IMR-90 (cell line): ENCODE measurements around the gene ADGRV1. TPM values are rescaled to one million over a fixed set of nuclear protein-coding genes. Genes with fewer than 3 reads are reported as not detected.

Experiments
- ATAC-seq: fragments of 200-7000 bp; cut with Tn5 transposase; 2 replicates; pipeline ENCODE4 v1.9.1; 2020; ENCODE audit warnings: low read depth, mild to moderate bottlenecking, moderate library complexity
- BruUV-seq: library from RNA; stranded (reverse); fragments of 400-500 nt; replicated peaks from 2 replicates; lab custom pipeline; 2021; lab: Mats Ljungman, UMichigan
- CTCF ChIA-PET: fragments of 300-600 bp; formaldehyde crosslinking; extraction: SDS; loops from one replicate; lab custom pipeline; 2021; ENCODE audit warnings: antibody characterized with exemption; lab: Yijun Ruan, JAX
- POLR2A ChIA-PET: fragments of 300-600 bp; sonication (Branson Sonifier 250); formaldehyde crosslinking; loops from one replicate; lab custom pipeline; 2022; ENCODE audit warnings: antibody characterized with exemption; ENCODE audit not compliant: unreplicated experiment; lab: Charles Lee
- DNase-seq: peaks from one replicate; pipeline ENCODE4 v3.0.0; 2013
- H2AFZ ChIP-seq: replicated peaks from 2 replicates; pipeline ENCODE3; 2013; ENCODE audit warnings: low read length, mild to moderate bottlenecking; ENCODE audit not compliant: poor library complexity
- H2AK5ac ChIP-seq: 2 replicates; pipeline ENCODE4 v1.6.1; 2013; ENCODE audit warnings: low read depth, low read length, inconsistent platforms
- H2AK9ac ChIP-seq: replicated peaks from 2 replicates; pipeline ENCODE3; 2013; ENCODE audit warnings: mild to moderate bottlenecking, low read depth, low read length, moderate library complexity; ENCODE audit not compliant: poor library complexity
- H2BK120ac ChIP-seq: 2 replicates; pipeline ENCODE4 v1.6.1; 2013; ENCODE audit warnings: low read depth, low read length, inconsistent platforms
- H2BK15ac ChIP-seq: 3 replicates; pipeline ENCODE4 v1.6.1; 2013; ENCODE audit warnings: low read depth, low read length, inconsistent platforms
- H2BK20ac ChIP-seq: 2 replicates; pipeline ENCODE4 v1.6.1; 2013; ENCODE audit warnings: low read depth, mild to moderate bottlenecking, inconsistent platforms, low read length, moderate library complexity
- H2BK5ac ChIP-seq: 2 replicates; pipeline ENCODE4 v1.6.1; 2013; ENCODE audit warnings: mild to moderate bottlenecking, low read depth, low read length, inconsistent platforms; ENCODE audit not compliant: poor library complexity, severe bottlenecking
- H3K14ac ChIP-seq: replicated peaks from 2 replicates; pipeline ENCODE4 v1.6.1; 2013; ENCODE audit warnings: low read depth, low read length, inconsistent platforms
- H3K18ac ChIP-seq: 2 replicates; pipeline ENCODE4 v1.6.1; 2013; ENCODE audit warnings: low read depth, low read length, control low read depth
- H3K23ac ChIP-seq: 2 replicates; pipeline ENCODE4 v1.6.1; 2013; ENCODE audit warnings: low read depth, low read length, inconsistent platforms
- H3K27ac ChIP-seq: 2 replicates; pipeline ENCODE4 v1.5.1; 2013; ENCODE audit warnings: mild to moderate bottlenecking, control low read depth, low read length; ENCODE audit not compliant: insufficient read depth
- H3K27me3 ChIP-seq: 2 replicates; pipeline ENCODE4 v1.6.1; 2013; ENCODE audit warnings: low read length; ENCODE audit not compliant: control insufficient read depth, insufficient read depth
- H3K36me3 ChIP-seq: 2 replicates; pipeline ENCODE4 v1.6.1; 2013; ENCODE audit warnings: low read length, mixed read lengths; ENCODE audit not compliant: control insufficient read depth, insufficient read depth
- H3K4ac ChIP-seq: 2 replicates; pipeline ENCODE4 v1.6.1; 2013; ENCODE audit warnings: low read depth, low read length, inconsistent platforms
- H3K4me1 ChIP-seq: 2 replicates; pipeline ENCODE4 v1.6.1; 2013; ENCODE audit warnings: low read length, mixed read lengths; ENCODE audit not compliant: control insufficient read depth, insufficient read depth
- H3K4me2 ChIP-seq: 2 replicates; pipeline ENCODE4 v1.6.1; 2013; ENCODE audit warnings: low read depth, mild to moderate bottlenecking, control low read depth, low read length, moderate library complexity
- H3K4me3 ChIP-seq: 2 replicates; pipeline ENCODE4 v1.5.1; 2013; ENCODE audit warnings: low read depth, mild to moderate bottlenecking, control low read depth, low read length, moderate library complexity; ENCODE audit not compliant: insufficient read depth
- H3K56ac ChIP-seq: 2 replicates; pipeline ENCODE4 v1.6.1; 2013; ENCODE audit warnings: low read length, inconsistent platforms; ENCODE audit not compliant: insufficient read depth; ENCODE audit errors: extremely low read depth
- H3K79me1 ChIP-seq, 2 experiments: 2 replicates each; pipeline ENCODE4 v1.6.1; 2013; ENCODE audit warnings: low read length in 2 of 2, inconsistent platforms in 1 of 2, low read depth in 1 of 2
- H3K9ac ChIP-seq: 2 replicates; pipeline ENCODE4 v1.6.1; 2013; ENCODE audit warnings: low read depth, low read length, control low read depth
- H3K9me1 ChIP-seq: 2 replicates; pipeline ENCODE4 v1.6.1; 2013; ENCODE audit warnings: low read length, inconsistent platforms; ENCODE audit not compliant: insufficient read depth
- H3K9me3 ChIP-seq: 2 replicates; pipeline ENCODE4 v1.6.1; 2013; ENCODE audit warnings: low read length; ENCODE audit not compliant: control insufficient read depth, insufficient read depth
- H4K20me1 ChIP-seq: 2 replicates; pipeline ENCODE4 v1.6.1; 2013; ENCODE audit warnings: low read length, inconsistent platforms; ENCODE audit not compliant: insufficient read depth
- H4K5ac ChIP-seq: 2 replicates; pipeline ENCODE4 v1.6.1; 2013; ENCODE audit warnings: mild to moderate bottlenecking, low read depth, low read length, control low read depth
- H4K8ac ChIP-seq, 2 experiments: 2 replicates each; pipeline ENCODE4 v1.6.1; 2013; ENCODE audit warnings: low read depth in 2 of 2, low read length in 2 of 2, control low read depth in 1 of 2, inconsistent platforms in 1 of 2
- H4K91ac ChIP-seq: 2 replicates; pipeline ENCODE4 v1.6.1; 2013; ENCODE audit warnings: low read depth, low read length, inconsistent platforms; ENCODE audit not compliant: insufficient read depth
- BHLHE40 ChIP-seq: fragments of 150-350 bp; IDR thresholded peaks from 2 replicates; pipeline ENCODE4 v1.6.1; 2016; ENCODE audit warnings: mild to moderate bottlenecking, low read depth, low read length
- CEBPB ChIP-seq: IDR thresholded peaks from 2 replicates; pipeline ENCODE4 v1.6.1; 2012; ENCODE audit warnings: low read depth, low read length, improper control_type of control experiment
- CHD1 ChIP-seq: IDR thresholded peaks from 2 replicates; pipeline ENCODE4 v1.6.1; 2012; ENCODE audit warnings: low read depth, low read length, improper control_type of control experiment
- ELK1 ChIP-seq: fragments of 150-350 bp; IDR thresholded peaks from 2 replicates; pipeline ENCODE4 v1.6.1; 2016; ENCODE audit warnings: low read depth, mild to moderate bottlenecking, low read length, moderate library complexity, borderline replicate concordance
- FOS ChIP-seq: fragments of 150-350 bp; IDR thresholded peaks from 2 replicates; pipeline ENCODE4 v1.6.1; 2016; ENCODE audit warnings: low read depth, low read length
- MAFK ChIP-seq: IDR thresholded peaks from 2 replicates; pipeline ENCODE4 v1.6.1; 2012; ENCODE audit warnings: low read depth, low read length, improper control_type of control experiment
- MAZ ChIP-seq: IDR thresholded peaks from 2 replicates; pipeline ENCODE4 v1.6.1; 2012; ENCODE audit warnings: low read depth, mild to moderate bottlenecking, low read length, improper control_type of control experiment, moderate library complexity, borderline replicate concordance
- MXI1 ChIP-seq: IDR thresholded peaks from 2 replicates; pipeline ENCODE4 v1.6.1; 2012; ENCODE audit warnings: low read depth, mild to moderate bottlenecking, low read length, moderate library complexity, borderline replicate concordance
- NFE2L2 ChIP-seq: fragments of 150-350 bp; IDR thresholded peaks from 2 replicates; pipeline ENCODE4 v1.6.1; 2016; ENCODE audit warnings: low read depth, mild to moderate bottlenecking, low read length
- RAD21 ChIP-seq: IDR thresholded peaks from 2 replicates; pipeline ENCODE4 v1.6.1; 2012; ENCODE audit warnings: low read length, improper control_type of control experiment
- RCOR1 ChIP-seq: IDR thresholded peaks from 2 replicates; pipeline ENCODE4 v1.6.1; 2012; ENCODE audit warnings: mild to moderate bottlenecking, low read length, improper control_type of control experiment; ENCODE audit not compliant: insufficient replicate concordance
- SMC3 ChIP-seq: fragments of 150-350 bp; IDR thresholded peaks from 2 replicates; pipeline ENCODE4 v1.6.1; 2016; ENCODE audit warnings: low read depth, mild to moderate bottlenecking, antibody characterized with exemption, low read length, moderate library complexity
- USF2 ChIP-seq: fragments of 150-350 bp; IDR thresholded peaks from 2 replicates; pipeline ENCODE4 v1.6.1; 2017; ENCODE audit warnings: mild to moderate bottlenecking, antibody characterized with exemption, low read length, low read depth
- WGBS, 2 experiments: methylation state at CpG; one replicate each; pipeline versions ENCODE4 v1.1.5 to v1.1.7; 2013; ENCODE audit warnings: missing lambda C conversion rate in 2 of 2; ENCODE audit not compliant: insufficient read length in 1 of 2; ENCODE audit errors: extremely low coverage in 2 of 2; 5-methylcytosine and 5-hydroxymethylcytosine counted together
- dilution Hi-C: fragments of 300-500 bp; cut with HindIII; formaldehyde crosslinking; loops from one replicate; pipeline ENCODE4 v1.14.3; 2018; ENCODE audit warnings: low sequenced_read_pairs; ENCODE audit not compliant: unreplicated experiment
- in situ Hi-C: fragments of 300-500 bp; cut with MboI; formaldehyde crosslinking; loops from 3 replicates; pipeline ENCODE4 v1.14.3; 2019; ENCODE audit warnings: low sequenced_read_pairs, inconsistent platforms, mixed read lengths
- intact Hi-C: fragments of 100-400 bp; cut with micrococcal nuclease; formaldehyde crosslinking; loops from 2 replicates; pipeline ENCODE4 v1.10.0; 2022
- polyA plus RNA-seq, 3 experiments: library from polyadenylated mRNA; depleted of rRNA; stranded (reverse); fragments of >200 nt; gene quantifications; 2 replicates each; pipeline ENCODE4 v1.2.3, GENCODE V29; 2012; ENCODE audit warnings: low replicate concordance in 1 of 3
- total RNA-seq: library from RNA; depleted of rRNA; stranded (reverse); fragments of >200 nt; gene quantifications from 2 replicates; pipeline ENCODE4 v1.2.3, GENCODE V29; 2012

The ADGRV1 gene
- total and polyA plus RNA-seq, 2 of the 4 experiments (the other 2 are of a cell fraction), result under 0.01 TPM; not detected in 1

DNA sequence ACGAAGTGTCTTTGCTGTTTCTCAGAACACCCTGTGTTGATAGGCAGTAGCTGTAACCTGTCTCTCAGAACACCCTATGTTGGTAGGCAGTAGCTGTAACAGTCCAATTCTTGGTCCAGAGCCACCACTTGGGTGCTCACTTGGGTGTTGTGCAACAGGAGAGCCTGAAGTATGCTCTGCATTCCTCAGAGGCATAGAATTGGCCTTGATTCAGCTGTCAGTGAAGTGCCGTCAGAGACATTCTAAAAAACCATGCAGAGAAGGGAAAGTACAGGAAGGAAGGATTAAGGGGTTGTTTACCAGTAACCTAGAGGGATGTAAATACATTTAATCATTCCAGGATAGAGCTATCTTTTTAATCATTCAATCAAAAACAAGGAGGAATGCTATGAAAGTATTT is 593.4 kb downstream of the ADGRV1 start:
- no peak overlapping the region for H3K4me2 ChIP-seq
- H3K14ac ChIP-seq, result no peak overlapping the region
- H3K79me1 ChIP-seq, result no peaks in the 10 kb centered on the region
- H3K9me1 ChIP-seq, result no peaks in the 10 kb centered on the region
- H3K27me3 ChIP-seq, result no peaks in the 10 kb centered on the region
- no peak overlapping the region for H2BK120ac ChIP-seq
- H3K18ac ChIP-seq, result no peak overlapping the region; the same call in 1 of the 2 replicates
- H3K27ac ChIP-seq, result no peak overlapping the region
- ATAC-seq (peak; percentile 89), DNase-seq (peak; percentile 90)
- H2BK20ac ChIP-seq, result peak overlapping the region; percentile 81; the same call in 1 of the 2 replicates
- no peak overlapping the region for H3K56ac ChIP-seq
- H3K9ac ChIP-seq, result no peak overlapping the region
- no peaks in the 10 kb centered on the region for H3K9me3 ChIP-seq
- no peak overlapping the region for H2AK9ac ChIP-seq
- in situ Hi-C loops (no loop called here), dilution Hi-C loops (no loop called here), intact Hi-C loops (no loop called here)
- H3K4me3 ChIP-seq, result no peak overlapping the region
- H2AFZ ChIP-seq, result no peak overlapping the region
- H4K91ac ChIP-seq, result no peak overlapping the region
- H2BK5ac ChIP-seq, result no peak overlapping the region
- H3K36me3 ChIP-seq, result no peaks in the 10 kb centered on the region
- TF ChIP-seq RCOR1 (no peak), MAZ (no peak), MAFK (no peak), SMC3 (no peak), BHLHE40 (no peak), MXI1 (no peak), ELK1 (no peak), USF2 (no peak), RAD21 (0 out of 2 replicates have a peak, but pooled peaks have one; percentile 4), CEBPB (peak; percentile 99), FOS (no peak), NFE2L2 (no peak), CHD1 (no peak)
- H4K5ac ChIP-seq, result no peak overlapping the region
- H3K4ac ChIP-seq, result no peak overlapping the region
- POLR2A ChIA-PET, result interaction anchor here (0.5 kb wide), 1 partner anchor 69 kb away, joined by 9 read pairs; no protein-coding TSS in a partner anchor
- H3K23ac ChIP-seq, result no peak overlapping the region
- no peaks in the 10 kb centered on the region for H4K20me1 ChIP-seq
- no peak overlapping the region for H2AK5ac ChIP-seq
- H2BK15ac ChIP-seq, result peak overlapping the region; percentile 13; the same call in 1 of the 3 replicates
- no peaks in the 10 kb centered on the region; the same call in 1 of the 2 replicates for H3K4me1 ChIP-seq
- CTCF ChIA-PET, result interaction anchor here (0.8 to 1.1 kb wide), 2 partner anchors 12 to 27 kb away, joined by 3 read pairs; no protein-coding TSS in a partner anchor
- BruUV-seq, result no TSS peak
- no CpG with 5 or more reads among the region's 2 CpGs for WGBS, 2 experiments
- no peak overlapping the region for H4K8ac ChIP-seq
